Hematopoietic multipotent progenitor cell treated with erythropoietin and hydrocortisone succinate and interleukin-3 and kit ligand, for 8 days (in vitro differentiated cells): Measurements from ENCODE around the gene NKX6-1.

ENCODE experiments used
- DNase-seq: peaks from one replicate; pipeline ENCODE4 v3.0.0-alpha.2; 2015

The NKX6-1 gene

DNA sequence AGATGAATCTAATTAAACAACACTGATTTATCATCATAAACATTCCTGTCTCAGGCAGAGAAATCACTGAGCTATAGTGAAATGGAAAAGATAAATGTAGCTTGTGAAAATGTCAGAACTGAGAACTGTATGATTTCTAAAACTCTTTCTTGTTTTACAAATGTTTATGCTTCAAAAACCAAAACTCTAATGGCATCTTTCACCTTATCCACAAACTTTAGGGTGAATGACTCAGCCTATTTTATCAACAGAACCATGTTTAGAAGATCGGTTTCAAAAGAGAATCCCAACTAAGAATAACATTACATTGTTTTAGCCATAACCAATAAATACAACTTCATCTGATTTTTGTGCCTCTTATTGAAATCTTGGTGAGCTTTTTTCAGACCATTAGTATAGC lies 21.4 kb downstream of the NKX6-1 start:
- no peak for DNase-seq

GRCh38 chr4:84474107-84474506 lies 25.0 kb downstream of the NKX6-1 start:
- DNase-seq, result no peak

DNA sequence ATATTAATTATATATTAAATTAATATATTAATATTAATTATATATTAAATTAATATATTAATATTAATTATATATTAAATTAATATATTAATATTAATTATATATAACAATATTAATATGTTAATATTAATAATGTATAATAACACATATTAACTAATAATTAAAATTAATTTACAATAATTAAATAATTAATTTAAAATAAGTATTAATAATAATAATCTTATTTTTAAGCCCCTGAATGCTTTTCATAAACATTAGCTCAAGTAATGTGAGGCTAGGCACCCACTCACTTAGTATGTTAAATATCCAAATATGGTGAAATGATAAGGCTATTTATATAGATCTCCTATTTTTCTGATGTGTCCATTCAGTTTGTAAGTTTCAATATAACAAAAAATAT lies 26.9 kb downstream of the NKX6-1 start:
- DNase-seq, result no peak

DNA sequence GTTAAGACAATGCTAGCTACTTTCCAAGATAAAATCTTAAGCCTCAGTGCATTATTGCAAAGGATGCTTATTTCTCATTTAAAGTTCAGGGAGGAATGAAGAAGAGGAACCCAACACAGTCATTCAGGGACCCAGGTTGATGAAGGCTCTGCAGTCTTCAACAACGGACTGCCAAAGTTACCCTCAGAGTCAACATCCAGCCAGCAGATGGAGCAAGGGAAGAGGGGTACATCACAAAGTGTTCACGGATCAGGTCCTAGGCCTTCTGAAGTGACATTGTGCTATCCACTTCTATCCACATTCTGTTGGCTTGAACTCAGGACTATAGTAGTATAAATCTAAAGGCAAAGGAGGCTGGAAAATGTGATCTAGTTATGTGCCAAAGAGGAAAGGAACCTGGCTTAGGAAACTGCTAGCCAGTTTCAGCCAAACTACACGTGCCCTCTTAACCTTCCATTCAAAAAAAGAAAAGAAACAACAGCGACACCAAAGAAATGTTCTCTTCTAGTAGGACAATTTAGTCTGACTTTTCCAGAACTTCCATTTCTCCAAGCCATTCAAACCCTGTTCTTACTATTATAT lies 28.8 kb downstream of the NKX6-1 start:
- peak; percentile 6 for DNase-seq

DNA sequence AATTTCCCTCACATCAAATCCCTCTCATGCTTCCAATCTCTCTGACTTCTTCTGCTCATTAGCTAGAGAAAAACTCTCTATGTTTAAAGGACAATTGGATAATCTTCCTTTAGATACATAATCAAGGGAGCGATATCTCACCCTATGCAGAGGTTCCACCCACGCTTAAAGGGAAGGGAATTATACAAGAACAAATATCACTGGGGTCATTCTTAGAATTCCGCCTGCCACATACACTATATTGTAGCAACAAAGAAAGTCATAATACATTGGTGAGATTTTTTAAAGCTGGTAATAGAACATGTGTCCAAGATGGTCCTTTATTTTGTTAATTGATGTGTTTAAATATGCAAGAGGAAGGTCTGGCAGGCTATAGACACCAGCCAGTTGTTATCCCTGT lies 31.5 kb downstream of the NKX6-1 start:
- DNase-seq, result no peak

GRCh38 chr4:84459783-84460182 lies 39.3 kb downstream of the NKX6-1 start:
- no peak for DNase-seq

DNA sequence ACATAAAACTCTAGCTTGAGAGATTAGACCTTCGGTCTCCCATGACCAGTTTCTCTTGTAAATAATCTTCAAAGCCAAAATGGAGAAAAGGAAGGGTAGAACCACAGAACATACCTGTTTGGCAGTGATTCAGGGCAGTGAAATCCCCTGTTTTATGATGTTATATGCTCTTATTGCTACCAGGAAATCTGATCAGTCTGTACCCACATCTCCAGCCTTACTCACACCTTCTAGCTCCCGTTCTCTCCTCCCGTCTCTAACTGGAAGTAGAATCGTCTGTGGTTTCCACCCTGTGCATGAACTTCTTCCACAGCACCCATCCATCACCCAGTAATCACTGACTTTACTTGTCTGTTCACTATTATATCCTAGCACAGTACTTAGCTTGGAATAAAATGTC lies 42.9 kb downstream of the NKX6-1 start:
- DNase-seq, result no peak

- DNase-seq, result no peak
These were observed 43.4 kb downstream of the NKX6-1 start for GRCh38 chr4:84455697-84456096.

DNA sequence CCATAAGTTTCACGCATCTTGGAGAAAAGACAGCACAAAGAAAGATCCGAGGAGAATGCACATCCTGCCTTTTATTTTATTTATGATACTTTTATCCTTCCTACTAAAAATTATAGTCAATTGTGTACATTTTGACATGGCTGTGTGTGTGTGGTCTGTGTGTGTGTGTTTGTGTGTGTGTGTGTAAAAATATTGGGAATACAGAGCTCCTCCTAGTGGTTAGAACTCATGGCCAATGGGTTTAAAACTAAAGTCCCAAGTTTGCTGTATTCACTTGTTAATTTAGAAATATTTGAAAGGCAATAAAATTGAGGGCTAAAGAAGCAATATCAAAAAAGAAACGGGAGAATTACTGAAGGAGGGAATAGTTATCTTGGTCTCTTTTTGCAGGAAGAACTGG lies 47.5 kb downstream of the NKX6-1 start:
- DNase-seq, result no peak

GRCh38 chr4:84443523-84443922 lies 55.6 kb downstream of the NKX6-1 start:
- DNase-seq, result no peak

GRCh38 chr4:84442778-84443177 lies 56.3 kb downstream of the NKX6-1 start:
- no peak for DNase-seq
